DOHH2 (cell line): ENCODE data around the gene VWF.

Experiments
- EZH2phosphoT487 ChIP-seq: fragments of 200-600 bp; sonication (generic); IDR thresholded peaks from 2 replicates; pipeline ENCODE4 v1.6.1; 2017; ENCODE audit warnings: borderline replicate concordance, mild to moderate bottlenecking, antibody characterized with exemption, low read length, moderate library complexity, mixed read lengths
- TF ChIP-seq, protein P1 (sequence below): fragments of 200-600 bp; sonication (generic); IDR thresholded peaks from one replicate; pipeline ENCODE4 v1.5.1; 2014; ENCODE audit warnings: antibody characterized with exemption, mild to moderate bottlenecking, low read depth, low read length; ENCODE audit not compliant: poor library complexity, severe bottlenecking

DNA sequence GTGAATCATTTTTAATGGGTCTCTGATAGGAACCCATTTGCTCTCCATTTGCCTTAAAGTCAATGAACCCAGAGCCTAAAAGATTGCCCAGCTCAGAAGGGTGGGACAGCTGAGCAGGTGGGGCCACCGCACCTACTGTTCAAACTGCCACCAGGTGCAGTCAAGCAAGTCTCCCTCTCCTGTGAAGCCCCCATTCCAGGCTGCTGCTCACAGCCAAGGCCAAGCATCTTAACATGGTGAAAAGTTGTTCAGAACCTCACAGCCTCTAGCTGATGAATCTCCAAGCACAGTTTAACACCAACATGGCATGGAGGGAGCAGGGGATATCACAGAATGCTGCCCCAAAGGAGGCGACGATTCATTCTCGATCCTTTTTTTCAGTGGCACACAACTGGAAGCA, 209.0 kb downstream of the VWF start:
- TF ChIP-seq, protein P1, sequence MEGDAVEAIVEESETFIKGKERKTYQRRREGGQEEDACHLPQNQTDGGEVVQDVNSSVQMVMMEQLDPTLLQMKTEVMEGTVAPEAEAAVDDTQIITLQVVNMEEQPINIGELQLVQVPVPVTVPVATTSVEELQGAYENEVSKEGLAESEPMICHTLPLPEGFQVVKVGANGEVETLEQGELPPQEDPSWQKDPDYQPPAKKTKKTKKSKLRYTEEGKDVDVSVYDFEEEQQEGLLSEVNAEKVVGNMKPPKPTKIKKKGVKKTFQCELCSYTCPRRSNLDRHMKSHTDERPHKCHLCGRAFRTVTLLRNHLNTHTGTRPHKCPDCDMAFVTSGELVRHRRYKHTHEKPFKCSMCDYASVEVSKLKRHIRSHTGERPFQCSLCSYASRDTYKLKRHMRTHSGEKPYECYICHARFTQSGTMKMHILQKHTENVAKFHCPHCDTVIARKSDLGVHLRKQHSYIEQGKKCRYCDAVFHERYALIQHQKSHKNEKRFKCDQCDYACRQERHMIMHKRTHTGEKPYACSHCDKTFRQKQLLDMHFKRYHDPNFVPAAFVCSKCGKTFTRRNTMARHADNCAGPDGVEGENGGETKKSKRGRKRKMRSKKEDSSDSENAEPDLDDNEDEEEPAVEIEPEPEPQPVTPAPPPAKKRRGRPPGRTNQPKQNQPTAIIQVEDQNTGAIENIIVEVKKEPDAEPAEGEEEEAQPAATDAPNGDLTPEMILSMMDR = no peak
- TF ChIP-seq EZH2phosphoT487 = no peak
